GM12878 (cell line): ENCODE results near the gene SPARC. TPM values are rescaled to one million over a fixed set of nuclear protein-coding genes. Genes with fewer than 3 reads are reported as not detected.

ENCODE experiments used
- BCL11A ChIP-seq: IDR thresholded peaks from 2 replicates; pipeline ENCODE4 v1.6.1; 2011; ENCODE audit warnings: low read depth, low read length
- HDAC6 ChIP-seq: fragments of 200-600 bp; sonication (generic); IDR thresholded peaks from one replicate; pipeline ENCODE4 v1.8.0; 2017; ENCODE audit warnings: antibody characterized with exemption; ENCODE audit not compliant: unreplicated experiment
- IKZF2 ChIP-seq, 2 experiments: fragments of 450-650 bp; IDR thresholded peaks; 2 replicates each; pipeline ENCODE4 v1.6.1; 2017; ENCODE audit warnings: mild to moderate bottlenecking in 2 of 2, moderate library complexity in 2 of 2
- RFX5 ChIP-seq: IDR thresholded peaks from 2 replicates; pipeline ENCODE4 v1.6.1; 2011; ENCODE audit warnings: low read depth, low read length, improper control_type of control experiment
- SIN3A ChIP-seq: IDR thresholded peaks from 2 replicates; pipeline ENCODE4 v1.6.1; 2012; ENCODE audit warnings: low read depth, low read length, improper control_type of control experiment
- SRF ChIP-seq, 2 experiments: IDR thresholded peaks; 2 replicates each; pipeline ENCODE4 v1.6.1; 2011; ENCODE audit warnings: low read depth in 2 of 2, low read length in 2 of 2, mild to moderate bottlenecking in 1 of 2, moderate library complexity in 1 of 2
- YY1 ChIP-seq: IDR thresholded peaks from 2 replicates; pipeline ENCODE4 v1.6.1; 2011; ENCODE audit warnings: low read depth, mild to moderate bottlenecking, low read length
- ZZZ3 ChIP-seq: IDR thresholded peaks from 2 replicates; pipeline ENCODE4 v1.6.1; 2011; ENCODE audit warnings: low read depth; ENCODE audit not compliant: control insufficient read depth, insufficient read length
- polyA plus RNA-seq, 11 experiments: library from polyadenylated mRNA; depleted of rRNA in 4 of 11; unstranded in 6 of 11; stranded (reverse) in 5 of 11; fragments of >200 nt; fragmentation: Nextera tagmentation in 4 of 11; fragmentation: Illumina TruSeq in 1 of 11; extraction: Ambion mirVana in 4 of 11; extraction: Trizol in 1 of 11; gene quantifications; 1 replicate in 1 of 11; 2 replicates in 10 of 11; pipeline versions ENCODE4 v1.2.1 to v1.2.3, GENCODE V29; 2011 to 2016; ENCODE audit warnings: inconsistent platforms in 2 of 11, missing spikeins in 2 of 11, low read depth in 1 of 11
- total RNA-seq, 4 experiments: library from RNA; depleted of rRNA in 3 of 4; stranded (reverse); fragments of >200 nt in 3 of 4; fragmentation: Illumina TruSeq in 1 of 4; extraction: Trizol in 1 of 4; gene quantifications; 2 replicates each; pipeline versions ENCODE4 v1.2.1 to v1.2.3, GENCODE V29; 2013 to 2021
- TF ChIP-seq, protein P1 (sequence below): fragments of 150-350 bp; IDR thresholded peaks from 2 replicates; pipeline ENCODE4 v1.6.1; 2014; ENCODE audit warnings: mild to moderate bottlenecking, low read depth, low read length
- TF ChIP-seq, protein P2 (sequence below): fragments of 450-650 bp; IDR thresholded peaks from 2 replicates; pipeline ENCODE4 v1.6.1; 2017; ENCODE audit warnings: mild to moderate bottlenecking, moderate library complexity
- TF ChIP-seq, protein P3 (sequence below): fragments of 450-650 bp; IDR thresholded peaks from 2 replicates; pipeline ENCODE4 v1.6.1; 2017; ENCODE audit warnings: mild to moderate bottlenecking, low read depth, inconsistent platforms; ENCODE audit not compliant: poor library complexity, severe bottlenecking
- TF ChIP-seq, protein P4 (sequence below): IDR thresholded peaks from 2 replicates; pipeline ENCODE4 v1.6.1; 2011; ENCODE audit warnings: low read depth, mild to moderate bottlenecking, low read length, moderate library complexity, borderline replicate concordance; ENCODE audit errors: extremely low read depth
- TF ChIP-seq, protein P5 (sequence below): IDR thresholded peaks from 2 replicates; pipeline ENCODE4 v1.6.1; 2011; ENCODE audit warnings: borderline replicate concordance, low read depth, mild to moderate bottlenecking, moderate library complexity, mixed read lengths, low read length; ENCODE audit not compliant: insufficient read depth; ENCODE audit errors: extremely low read length
- TF ChIP-seq, protein P6 (sequence below): IDR thresholded peaks from 2 replicates; pipeline ENCODE4 v1.6.1; 2012; ENCODE audit warnings: low read depth, low read length, improper control_type of control experiment
- TF ChIP-seq, protein P7 (sequence below): IDR thresholded peaks from 2 replicates; pipeline ENCODE4 v1.6.1; 2011; ENCODE audit warnings: mild to moderate bottlenecking, low read depth, low read length, moderate library complexity; ENCODE audit not compliant: insufficient replicate concordance

The SPARC gene
- total and polyA plus RNA-seq, 10 of the 15 experiments (the other 5 are each of a cell fraction or from before 2014, with no cell fraction given) = 29.6 to 154 (median 57.0) TPM

DNA sequence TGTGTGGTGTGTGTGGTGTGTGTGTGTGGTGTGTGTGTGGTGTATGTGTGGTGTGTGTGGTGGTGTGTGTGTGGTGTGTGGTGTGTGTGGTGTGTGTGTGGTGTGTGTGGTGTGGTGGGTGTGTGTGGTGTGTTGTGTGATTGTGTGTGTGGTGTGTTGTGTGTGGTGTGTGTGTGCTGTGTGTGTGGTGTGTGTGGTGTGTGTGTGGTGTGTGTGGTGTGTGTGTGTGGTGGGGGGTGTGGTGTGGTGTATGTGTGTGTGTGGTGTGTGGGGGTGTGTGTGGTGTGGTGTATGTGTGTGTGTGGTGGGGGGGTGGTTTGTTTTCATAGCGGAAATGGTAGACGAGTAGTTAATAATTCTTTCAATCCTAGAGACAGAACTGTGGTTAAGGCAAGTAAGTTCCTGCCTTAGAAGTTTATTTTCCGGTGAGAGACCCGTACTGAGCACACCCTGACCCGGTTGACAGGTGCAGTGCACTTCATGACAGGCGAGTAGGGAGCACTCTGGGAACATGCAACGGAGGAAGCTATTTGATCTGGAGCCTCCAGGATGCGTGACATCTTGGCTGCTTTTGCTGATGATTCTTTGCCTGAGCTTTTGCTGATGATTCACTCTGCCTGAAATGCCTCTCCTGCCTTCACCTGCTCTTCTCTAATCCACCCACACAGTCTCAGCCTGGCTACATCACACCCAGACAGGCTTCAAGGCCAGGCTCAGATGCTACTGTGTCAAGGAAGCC lies 73.9 kb downstream of the SPARC start (continued):
- TF ChIP-seq, protein P1, sequence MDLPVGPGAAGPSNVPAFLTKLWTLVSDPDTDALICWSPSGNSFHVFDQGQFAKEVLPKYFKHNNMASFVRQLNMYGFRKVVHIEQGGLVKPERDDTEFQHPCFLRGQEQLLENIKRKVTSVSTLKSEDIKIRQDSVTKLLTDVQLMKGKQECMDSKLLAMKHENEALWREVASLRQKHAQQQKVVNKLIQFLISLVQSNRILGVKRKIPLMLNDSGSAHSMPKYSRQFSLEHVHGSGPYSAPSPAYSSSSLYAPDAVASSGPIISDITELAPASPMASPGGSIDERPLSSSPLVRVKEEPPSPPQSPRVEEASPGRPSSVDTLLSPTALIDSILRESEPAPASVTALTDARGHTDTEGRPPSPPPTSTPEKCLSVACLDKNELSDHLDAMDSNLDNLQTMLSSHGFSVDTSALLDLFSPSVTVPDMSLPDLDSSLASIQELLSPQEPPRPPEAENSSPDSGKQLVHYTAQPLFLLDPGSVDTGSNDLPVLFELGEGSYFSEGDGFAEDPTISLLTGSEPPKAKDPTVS = no peak
- TF ChIP-seq, protein P2, sequence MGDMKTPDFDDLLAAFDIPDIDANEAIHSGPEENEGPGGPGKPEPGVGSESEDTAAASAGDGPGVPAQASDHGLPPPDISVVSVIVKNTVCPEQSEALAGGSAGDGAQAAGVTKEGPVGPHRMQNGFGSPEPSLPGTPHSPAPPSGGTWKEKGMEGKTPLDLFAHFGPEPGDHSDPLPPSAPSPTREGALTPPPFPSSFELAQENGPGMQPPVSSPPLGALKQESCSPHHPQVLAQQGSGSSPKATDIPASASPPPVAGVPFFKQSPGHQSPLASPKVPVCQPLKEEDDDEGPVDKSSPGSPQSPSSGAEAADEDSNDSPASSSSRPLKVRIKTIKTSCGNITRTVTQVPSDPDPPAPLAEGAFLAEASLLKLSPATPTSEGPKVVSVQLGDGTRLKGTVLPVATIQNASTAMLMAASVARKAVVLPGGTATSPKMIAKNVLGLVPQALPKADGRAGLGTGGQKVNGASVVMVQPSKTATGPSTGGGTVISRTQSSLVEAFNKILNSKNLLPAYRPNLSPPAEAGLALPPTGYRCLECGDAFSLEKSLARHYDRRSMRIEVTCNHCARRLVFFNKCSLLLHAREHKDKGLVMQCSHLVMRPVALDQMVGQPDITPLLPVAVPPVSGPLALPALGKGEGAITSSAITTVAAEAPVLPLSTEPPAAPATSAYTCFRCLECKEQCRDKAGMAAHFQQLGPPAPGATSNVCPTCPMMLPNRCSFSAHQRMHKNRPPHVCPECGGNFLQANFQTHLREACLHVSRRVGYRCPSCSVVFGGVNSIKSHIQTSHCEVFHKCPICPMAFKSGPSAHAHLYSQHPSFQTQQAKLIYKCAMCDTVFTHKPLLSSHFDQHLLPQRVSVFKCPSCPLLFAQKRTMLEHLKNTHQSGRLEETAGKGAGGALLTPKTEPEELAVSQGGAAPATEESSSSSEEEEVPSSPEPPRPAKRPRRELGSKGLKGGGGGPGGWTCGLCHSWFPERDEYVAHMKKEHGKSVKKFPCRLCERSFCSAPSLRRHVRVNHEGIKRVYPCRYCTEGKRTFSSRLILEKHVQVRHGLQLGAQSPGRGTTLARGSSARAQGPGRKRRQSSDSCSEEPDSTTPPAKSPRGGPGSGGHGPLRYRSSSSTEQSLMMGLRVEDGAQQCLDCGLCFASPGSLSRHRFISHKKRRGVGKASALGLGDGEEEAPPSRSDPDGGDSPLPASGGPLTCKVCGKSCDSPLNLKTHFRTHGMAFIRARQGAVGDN = 0 out of 2 replicates have a peak, but pooled peaks have one; percentile 38
- TF ChIP-seq, protein P3, sequence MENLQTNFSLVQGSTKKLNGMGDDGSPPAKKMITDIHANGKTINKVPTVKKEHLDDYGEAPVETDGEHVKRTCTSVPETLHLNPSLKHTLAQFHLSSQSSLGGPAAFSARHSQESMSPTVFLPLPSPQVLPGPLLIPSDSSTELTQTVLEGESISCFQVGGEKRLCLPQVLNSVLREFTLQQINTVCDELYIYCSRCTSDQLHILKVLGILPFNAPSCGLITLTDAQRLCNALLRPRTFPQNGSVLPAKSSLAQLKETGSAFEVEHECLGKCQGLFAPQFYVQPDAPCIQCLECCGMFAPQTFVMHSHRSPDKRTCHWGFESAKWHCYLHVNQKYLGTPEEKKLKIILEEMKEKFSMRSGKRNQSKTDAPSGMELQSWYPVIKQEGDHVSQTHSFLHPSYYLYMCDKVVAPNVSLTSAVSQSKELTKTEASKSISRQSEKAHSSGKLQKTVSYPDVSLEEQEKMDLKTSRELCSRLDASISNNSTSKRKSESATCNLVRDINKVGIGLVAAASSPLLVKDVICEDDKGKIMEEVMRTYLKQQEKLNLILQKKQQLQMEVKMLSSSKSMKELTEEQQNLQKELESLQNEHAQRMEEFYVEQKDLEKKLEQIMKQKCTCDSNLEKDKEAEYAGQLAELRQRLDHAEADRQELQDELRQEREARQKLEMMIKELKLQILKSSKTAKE = peak; percentile 67
- TF ChIP-seq SIN3A (no peak), BCL11A (no peak), ZZZ3 (no peak), IKZF2 (IDR thresholded peaks at IDR 0.05) (peak; percentile 88 to 92), SRF (IDR thresholded peaks at IDR 0.05; ENCODE audit: low read depth in 2 of 2, low read length in 2 of 2) (no peak), HDAC6 (no peak), YY1 (no peak), RFX5 (no peak)
- TF ChIP-seq, protein P4, sequence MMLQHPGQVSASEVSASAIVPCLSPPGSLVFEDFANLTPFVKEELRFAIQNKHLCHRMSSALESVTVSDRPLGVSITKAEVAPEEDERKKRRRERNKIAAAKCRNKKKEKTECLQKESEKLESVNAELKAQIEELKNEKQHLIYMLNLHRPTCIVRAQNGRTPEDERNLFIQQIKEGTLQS = no peak
- TF ChIP-seq, protein P5, sequence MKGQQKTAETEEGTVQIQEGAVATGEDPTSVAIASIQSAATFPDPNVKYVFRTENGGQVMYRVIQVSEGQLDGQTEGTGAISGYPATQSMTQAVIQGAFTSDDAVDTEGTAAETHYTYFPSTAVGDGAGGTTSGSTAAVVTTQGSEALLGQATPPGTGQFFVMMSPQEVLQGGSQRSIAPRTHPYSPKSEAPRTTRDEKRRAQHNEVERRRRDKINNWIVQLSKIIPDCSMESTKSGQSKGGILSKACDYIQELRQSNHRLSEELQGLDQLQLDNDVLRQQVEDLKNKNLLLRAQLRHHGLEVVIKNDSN = no peak
- TF ChIP-seq, protein P6, sequence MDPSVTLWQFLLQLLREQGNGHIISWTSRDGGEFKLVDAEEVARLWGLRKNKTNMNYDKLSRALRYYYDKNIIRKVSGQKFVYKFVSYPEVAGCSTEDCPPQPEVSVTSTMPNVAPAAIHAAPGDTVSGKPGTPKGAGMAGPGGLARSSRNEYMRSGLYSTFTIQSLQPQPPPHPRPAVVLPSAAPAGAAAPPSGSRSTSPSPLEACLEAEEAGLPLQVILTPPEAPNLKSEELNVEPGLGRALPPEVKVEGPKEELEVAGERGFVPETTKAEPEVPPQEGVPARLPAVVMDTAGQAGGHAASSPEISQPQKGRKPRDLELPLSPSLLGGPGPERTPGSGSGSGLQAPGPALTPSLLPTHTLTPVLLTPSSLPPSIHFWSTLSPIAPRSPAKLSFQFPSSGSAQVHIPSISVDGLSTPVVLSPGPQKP = no peak
- TF ChIP-seq, protein P7, sequence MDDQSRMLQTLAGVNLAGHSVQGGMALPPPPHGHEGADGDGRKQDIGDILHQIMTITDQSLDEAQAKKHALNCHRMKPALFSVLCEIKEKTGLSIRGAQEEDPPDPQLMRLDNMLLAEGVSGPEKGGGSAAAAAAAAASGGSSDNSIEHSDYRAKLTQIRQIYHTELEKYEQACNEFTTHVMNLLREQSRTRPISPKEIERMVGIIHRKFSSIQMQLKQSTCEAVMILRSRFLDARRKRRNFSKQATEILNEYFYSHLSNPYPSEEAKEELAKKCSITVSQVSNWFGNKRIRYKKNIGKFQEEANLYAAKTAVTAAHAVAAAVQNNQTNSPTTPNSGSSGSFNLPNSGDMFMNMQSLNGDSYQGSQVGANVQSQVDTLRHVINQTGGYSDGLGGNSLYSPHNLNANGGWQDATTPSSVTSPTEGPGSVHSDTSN = no peak
